Upper lobe of left lung (tissue), 4 donors: ENCODE results near the gene AHRR.

Source experiments
- CTCF ChIP-seq, 6 experiments: fragments of 450-650 bp in 4 of 6; fragments of 200-600 bp in 2 of 6; sonication (generic) in 2 of 6; IDR thresholded peaks; one replicate each; pipeline ENCODE4 v1.5.1; 2016 to 2019; ENCODE audit warnings: antibody characterized with exemption in 6 of 6
- EP300 ChIP-seq, 4 donors: sonication (generic); formaldehyde crosslinking; IDR thresholded peaks; one replicate each; pipeline ENCODE4 v1.5.1; 2017; ENCODE audit warnings: antibody characterized with exemption in 4 of 4, control low read depth in 2 of 4
- POLR2A ChIP-seq, 4 donors: fragments of 450-650 bp; IDR thresholded peaks; one replicate each; pipeline ENCODE4 v1.5.1; 2016 to 2017; ENCODE audit warnings: antibody characterized with exemption in 4 of 4, mild to moderate bottlenecking in 2 of 4
- POLR2AphosphoS5 ChIP-seq, 2 donors: sonication (generic); formaldehyde crosslinking; IDR thresholded peaks; one replicate each; pipeline ENCODE4 v1.5.1; 2017; ENCODE audit warnings: antibody characterized with exemption in 2 of 2

- TF ChIP-seq CTCF (IDR thresholded peaks at IDR 0.05) (no peak), POLR2A (IDR thresholded peaks at IDR 0.05) (no peak), EP300 (IDR thresholded peaks at IDR 0.05) (no peak), POLR2AphosphoS5 (IDR thresholded peaks at IDR 0.05) (no peak)
Observed at GRCh38 chr5:321726-322251, 275 bp downstream of the AHRR start.
